ENCODE data around the gene MUC20. TPM values are rescaled to one million over a fixed set of nuclear protein-coding genes. Genes with fewer than 3 reads are reported as not detected.

MUC20 gene
- total and polyA plus RNA-seq, 9 of the 15 experiments (the other 6 are each of a cell fraction or from before 2014, with no cell fraction given): 0.03 to 0.23 (median 0.15) TPM; not detected in 3

DNA sequence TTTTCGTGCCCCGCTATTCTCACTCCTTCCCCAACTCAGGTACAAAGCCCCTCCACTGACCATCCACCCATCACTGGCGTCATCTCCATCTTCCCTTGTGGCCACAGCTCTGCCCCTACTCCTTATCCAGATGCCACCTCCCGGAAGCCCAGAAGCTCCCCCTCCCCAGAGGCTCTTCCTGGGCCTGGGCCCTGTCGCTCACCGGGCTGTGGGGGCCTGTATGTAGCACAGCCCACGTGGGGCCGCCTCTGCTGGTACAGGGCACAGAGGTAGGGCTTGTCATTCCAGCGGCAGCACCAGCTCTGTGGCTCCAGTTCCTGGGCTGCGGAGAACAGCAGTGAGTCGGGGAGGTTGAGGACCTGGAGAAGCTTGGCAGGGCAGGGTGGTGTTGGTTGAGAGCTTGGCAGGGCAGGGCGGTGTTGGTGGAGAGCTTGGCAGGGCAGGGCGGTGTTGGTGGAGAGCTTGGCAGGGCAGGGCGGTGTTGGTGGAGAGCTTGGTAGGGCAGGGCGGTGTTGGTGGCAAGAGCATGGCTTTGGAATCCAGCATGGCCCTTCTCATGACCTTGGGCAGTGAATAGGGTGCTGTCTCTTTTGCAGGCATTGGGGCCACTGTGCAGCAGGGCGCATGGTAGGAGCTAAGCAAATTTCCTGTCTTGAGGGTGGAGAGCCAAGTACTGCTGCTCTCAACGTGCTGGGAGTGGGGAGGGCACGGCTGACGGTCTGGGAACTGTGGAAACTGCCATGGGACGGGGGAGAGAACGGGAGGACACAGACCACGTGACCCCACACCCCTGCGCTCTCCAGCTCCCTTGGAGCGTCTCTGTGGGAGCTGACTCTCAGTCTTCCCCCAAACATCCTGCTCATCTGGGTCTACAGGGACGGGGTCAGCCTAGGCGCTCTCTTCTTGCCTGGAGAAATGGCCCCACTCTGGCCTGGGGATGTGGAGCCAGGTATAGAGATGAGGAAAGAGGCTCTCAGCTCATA is 43.4 kb downstream of the MUC20 start:
- Histone ChIP-seq H3K9me1 (ENCODE audit: control insufficient read depth, insufficient read depth, low read length) (no peaks in the 10 kb centered on the region), H3K4me3 (no peak overlapping the region), H3K36me3 (ENCODE audit: control insufficient read depth, insufficient read depth, low read length) (no peaks in the 10 kb centered on the region), H3K79me2 (ENCODE audit: control insufficient read depth, insufficient read depth, low read length) (no peaks in the 10 kb centered on the region), H3K27me3 (ENCODE audit: control insufficient read depth in 2 of 2, insufficient read depth in 2 of 2, low read length in 2 of 2) (peaks cover 16 to 78% of the 10 kb centered on the region in 2 experiments; a peak in 4 of 5 replicates), H3K27ac (ENCODE audit: extremely low read depth, low read depth, low read length) (no peak overlapping the region), H2AFZ (ENCODE audit: low read depth, low read length) (no peak overlapping the region), H4K20me1 (replicated peaks; ENCODE audit: control insufficient read depth, insufficient read depth, low read length) (0 out of 2 replicates have a peak, but pooled peaks cover 4% of the 10 kb centered on the region), H3K4me1 (replicated peaks in 1 of 2; ENCODE audit: control insufficient read depth in 2 of 2, insufficient read depth in 2 of 2, low read length in 2 of 2) (peaks cover 0 to 10% of the 10 kb centered on the region in 2 experiments; a peak in 2 of 5 replicates), H3K9me3 (replicated peaks; ENCODE audit: control insufficient read depth, insufficient read depth, low read depth, low read length) (no peaks in the 10 kb centered on the region), H3K9ac (ENCODE audit: insufficient read depth in 1 of 2, low read depth in 2 of 2, low read length in 2 of 2) (no peak overlapping the region), H3K4me2 (ENCODE audit: insufficient read depth, low read length) (no peak overlapping the region)
- in situ Hi-C loops (cut with MboI) (no loop called here), intact Hi-C loops (cut with micrococcal nuclease) (no loop called here)
- DNase-seq (ENCODE audit: extremely low read depth in 1 of 4, low spot score in 3 of 4): no peak
- ChIA-PET POLR2A (interaction anchor here (0.8 to 1.1 kb wide), 2 partner anchors 80 to 92 kb away, joined by 3 read pairs; no protein-coding TSS in a partner anchor), CTCF (ENCODE audit: low intra/inter-chr PET ratio) (no interaction called here)
- WGBS (ENCODE audit: insufficient coverage, low coverage, missing lambda C conversion rate): 3% methylated on average over 22 of the region's 26 CpGs
- FAIRE-seq: no peak
- BruUV-seq (replicated peaks): no TSS peak
- no peak for ATAC-seq
- TF ChIP-seq OTX1 (CRISPR knock-in tag; IDR thresholded peaks at IDR 0.05) (no peak), RAD51 (IDR thresholded peaks at IDR 0.05; ENCODE audit: borderline replicate concordance, low read depth) (peak; percentile 83), CBFA2T2 (conservative IDR thresholded peaks at IDR 0.05) (peak; percentile 31), HMG20A (CRISPR knock-in tag; conservative IDR thresholded peaks at IDR 0.05) (no peak), USF1 (CRISPR knock-in tag; IDR thresholded peaks at IDR 0.05) (peak; percentile 69), PKNOX1 (IDR thresholded peaks at IDR 0.05) (no peak), ZNF668 (CRISPR knock-in tag; IDR thresholded peaks at IDR 0.05) (no peak), TFAP4 (CRISPR knock-in tag; IDR thresholded peaks at IDR 0.05; ENCODE audit: borderline replicate concordance) (0 out of 2 replicates have a peak, but pooled peaks have one; percentile 10), ZBTB33 (CRISPR knock-in tag; IDR thresholded peaks at IDR 0.05) (no peak), KDM4B (IDR thresholded peaks at IDR 0.05; ENCODE audit: borderline replicate concordance in 2 of 2, low read depth in 1 of 2) (no peak)
- TF ChIP-seq, protein P1, sequence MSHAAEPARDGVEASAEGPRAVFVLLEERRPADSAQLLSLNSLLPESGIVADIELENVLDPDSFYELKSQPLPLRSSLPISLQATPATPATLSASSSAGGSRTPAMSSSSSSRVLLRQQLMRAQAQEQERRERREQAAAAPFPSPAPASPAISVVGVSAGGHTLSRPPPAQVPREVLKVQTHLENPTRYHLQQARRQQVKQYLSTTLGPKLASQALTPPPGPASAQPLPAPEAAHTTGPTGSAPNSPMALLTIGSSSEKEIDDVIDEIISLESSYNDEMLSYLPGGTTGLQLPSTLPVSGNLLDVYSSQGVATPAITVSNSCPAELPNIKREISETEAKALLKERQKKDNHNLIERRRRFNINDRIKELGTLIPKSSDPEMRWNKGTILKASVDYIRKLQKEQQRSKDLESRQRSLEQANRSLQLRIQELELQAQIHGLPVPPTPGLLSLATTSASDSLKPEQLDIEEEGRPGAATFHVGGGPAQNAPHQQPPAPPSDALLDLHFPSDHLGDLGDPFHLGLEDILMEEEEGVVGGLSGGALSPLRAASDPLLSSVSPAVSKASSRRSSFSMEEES (CRISPR knock-in tag; IDR thresholded peaks at IDR 0.05): peak; percentile 69
- TF ChIP-seq, protein P2, sequence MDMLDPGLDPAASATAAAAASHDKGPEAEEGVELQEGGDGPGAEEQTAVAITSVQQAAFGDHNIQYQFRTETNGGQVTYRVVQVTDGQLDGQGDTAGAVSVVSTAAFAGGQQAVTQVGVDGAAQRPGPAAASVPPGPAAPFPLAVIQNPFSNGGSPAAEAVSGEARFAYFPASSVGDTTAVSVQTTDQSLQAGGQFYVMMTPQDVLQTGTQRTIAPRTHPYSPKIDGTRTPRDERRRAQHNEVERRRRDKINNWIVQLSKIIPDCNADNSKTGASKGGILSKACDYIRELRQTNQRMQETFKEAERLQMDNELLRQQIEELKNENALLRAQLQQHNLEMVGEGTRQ (CRISPR knock-in tag; IDR thresholded peaks at IDR 0.05): peak; percentile 58; the same call in 1 of the 2 replicates
